Motor neuron (in vitro differentiated cells): ENCODE measurements around the gene L2HGDH. TPM values are rescaled to one million over a fixed set of nuclear protein-coding genes. Genes with fewer than 3 reads are reported as not detected.
A peak's percentile ranks its signal among the peaks of the same experiment; 100 is the strongest.
"Not testable (repeated sequence)": the region's sequence is repeated elsewhere in the genome, so short reads cannot be mapped to it uniquely, and the experiment has no call there.

Source experiments
- ATAC-seq, 8 experiments: fragments of 200-7000 bp; cut with Tn5 transposase; replicated peaks in 6 of 8; 2 replicates each; pipeline ENCODE4 v1.8.0; 2021; ENCODE audit warnings: mild to moderate bottlenecking in 8 of 8, moderate library complexity in 8 of 8
- H3K27ac ChIP-seq, 2 donors: fragments of 250-450 bp; sonication (Bioruptor Pico); 2 replicates each; pipeline ENCODE4 v1.9.0; 2021; ENCODE audit warnings: antibody characterized with exemption in 2 of 2, mild to moderate bottlenecking in 2 of 2, moderate library complexity in 1 of 2
- H3K4me1 ChIP-seq, 2 donors: fragments of 250-450 bp; sonication (Bioruptor Pico); replicated peaks in 1 of 2; 2 replicates each; pipeline ENCODE4 v1.6.1; 2021; ENCODE audit warnings: antibody characterized with exemption in 2 of 2, mild to moderate bottlenecking in 2 of 2, moderate library complexity in 1 of 2
- H3K4me3 ChIP-seq, 5 donors: fragments of 250-450 bp; sonication (Bioruptor Pico); 2 replicates each; pipeline ENCODE4 v1.9.0; 2021; ENCODE audit warnings: antibody characterized with exemption in 5 of 5, mild to moderate bottlenecking in 5 of 5, moderate library complexity in 4 of 5
- WGBS, 10 experiments: fragments of 450-650 bp; shearing (Covaris generic); methylation state at CpG; one replicate each; pipeline ENCODE4 v1.0.0; 2022; 5-methylcytosine and 5-hydroxymethylcytosine counted together
- in situ Hi-C, 9 experiments: fragments of 400-800 bp; cut with MboI; loops; one replicate each; pipeline ENCODE4 v1.15.0; 2021; ENCODE audit warnings: low sequenced_read_pairs in 9 of 9, low pct_unique_long_range_greater_than_20kb in 2 of 9; ENCODE audit not compliant: unreplicated experiment in 9 of 9
- total RNA-seq, 8 experiments: library from RNA; unstranded; fragments of 300-600 nt; gene quantifications; 2 replicates each; pipeline versions ENCODE4 v1.2.3 to v1.2.4, GENCODE V29; 2022

Gene L2HGDH
- 10 to 100 TPM in 5 of 8 experiments, 1 to 10 TPM in 3; 6.5 to 13.9 (median 10.9) TPM for total RNA-seq

DNA sequence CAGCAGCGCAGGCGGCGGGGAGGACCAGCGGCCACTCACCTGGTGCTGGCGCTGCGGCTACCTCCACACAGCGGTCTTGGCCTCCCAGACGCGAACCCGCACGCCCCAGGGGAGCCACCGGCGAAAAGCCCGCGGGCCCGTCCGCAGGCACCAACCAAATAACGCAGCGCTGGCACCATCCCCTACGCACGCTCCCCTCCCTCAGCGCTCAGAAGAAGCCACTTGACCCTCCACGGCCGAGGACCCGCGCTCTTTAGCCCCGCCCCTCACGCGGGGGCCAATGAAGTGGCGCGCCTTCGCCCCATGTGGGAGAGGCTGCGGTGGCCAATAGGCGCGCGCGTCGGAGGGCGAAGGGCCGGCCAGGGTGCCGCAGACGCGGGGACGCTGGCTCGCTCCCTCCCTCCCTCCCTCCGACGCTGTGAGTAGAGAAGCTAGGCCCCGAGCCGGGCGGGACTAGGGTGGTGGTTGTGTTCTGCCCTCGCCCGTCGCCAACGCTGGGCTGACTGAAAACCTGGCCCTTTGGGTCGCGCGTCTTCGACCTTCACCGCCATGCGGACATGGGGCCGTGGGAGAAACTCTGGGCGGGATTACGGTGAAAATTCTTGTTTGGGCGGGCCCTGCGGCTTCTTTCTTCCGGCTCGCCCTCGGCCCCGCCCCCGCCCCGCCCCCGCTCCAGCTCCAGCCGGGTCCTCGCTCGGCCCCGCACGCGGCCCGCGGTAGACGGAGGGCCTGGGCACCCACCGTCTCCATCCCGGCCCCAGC lies at the start of gene L2HGDH, which contains the start of gene DMAC2L:
L2HGDH (minus strand) TSS at position 258 of the 762 bp plus-strand sequence; CDS start at position 179, 79 bp downstream.
DMAC2L (plus strand) TSS at position 353 of the 762 bp plus-strand sequence. CDS start 9,164 bp downstream, outside the sequence.
- 0% methylated on average over 4 to 6 of the region's 83 CpGs; no CpG with 5 or more reads in 8 of the 10 experiments for WGBS, 10 experiments
- peak within 1 kb of the TSS; percentile 67 to 98 (median 73) for H3K4me3 ChIP-seq
- peak; percentile 92 to 95 (median 95) for ATAC-seq
- in situ Hi-C loops = loop anchor here in 2 of 9 experiments (25.0 kb wide), 1 partner anchor 225 kb away; the partner anchor contains the start of gene MAP4K5 (in 2 of the 2)
- H3K27ac ChIP-seq = peak within 1 kb of the TSS; percentile 86 to 90
- H3K4me1 ChIP-seq = peaks cover 0 to 10% of the 10 kb centered on the region in 2 donors

DNA sequence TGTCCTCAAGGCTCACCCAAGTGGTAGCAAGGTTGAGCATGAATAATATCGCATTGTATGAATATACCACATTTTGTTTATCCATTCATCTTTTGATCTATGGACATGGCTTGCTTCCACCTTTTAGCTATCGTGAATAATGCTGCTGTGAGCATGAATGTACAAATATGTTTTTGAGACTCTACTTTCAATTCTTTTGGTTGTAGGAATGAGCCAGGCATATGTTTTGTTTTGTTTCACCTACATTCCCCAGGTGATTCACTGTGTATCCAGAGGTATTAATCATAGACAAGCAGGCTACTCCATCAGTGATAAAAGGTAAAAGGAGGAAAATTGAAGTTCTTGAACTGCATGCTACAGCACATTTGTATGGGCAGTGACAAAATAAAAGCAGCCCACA lies 48.8 kb upstream of the L2HGDH start:
- no peak overlapping the region for H3K27ac ChIP-seq
- no peak overlapping the region for H3K4me3 ChIP-seq
- no peak for ATAC-seq
- 40 to 100% (median 83%) methylated on average over 1 to 2 of the region's 2 CpGs; no CpG with 5 or more reads in 5 of the 10 experiments for WGBS, 10 experiments
- no peaks in the 10 kb centered on the region for H3K4me1 ChIP-seq
- in situ Hi-C loops = no loop called here

DNA sequence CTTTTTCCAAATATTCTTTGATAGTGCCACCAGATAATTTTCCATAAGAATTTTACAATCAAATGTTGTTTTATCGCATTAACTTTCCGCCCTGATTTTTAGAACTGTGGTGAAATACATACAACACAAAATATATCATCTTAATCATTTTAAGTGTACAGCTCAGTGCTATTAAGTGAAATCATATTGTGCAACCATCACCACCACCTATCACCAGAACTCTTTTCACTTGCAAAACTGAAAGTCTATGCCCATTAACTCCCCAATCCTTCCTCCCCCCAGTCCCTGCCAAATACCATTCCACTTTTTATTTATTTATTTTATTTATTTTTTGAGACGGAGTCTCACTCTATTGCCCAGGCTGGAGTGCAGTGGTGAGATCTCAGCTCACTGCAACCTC lies 48.1 kb upstream of the L2HGDH start:
- H3K27ac ChIP-seq = no peak overlapping the region
- no peak overlapping the region for H3K4me3 ChIP-seq
- in situ Hi-C loops = no loop called here
- 87 to 100% (median 100%) methylated on average over 1 to 3 of the region's 3 CpGs; no CpG with 5 or more reads in 1 of the 10 experiments for WGBS, 10 experiments
- H3K4me1 ChIP-seq = no peaks in the 10 kb centered on the region
- no peak for ATAC-seq

DNA sequence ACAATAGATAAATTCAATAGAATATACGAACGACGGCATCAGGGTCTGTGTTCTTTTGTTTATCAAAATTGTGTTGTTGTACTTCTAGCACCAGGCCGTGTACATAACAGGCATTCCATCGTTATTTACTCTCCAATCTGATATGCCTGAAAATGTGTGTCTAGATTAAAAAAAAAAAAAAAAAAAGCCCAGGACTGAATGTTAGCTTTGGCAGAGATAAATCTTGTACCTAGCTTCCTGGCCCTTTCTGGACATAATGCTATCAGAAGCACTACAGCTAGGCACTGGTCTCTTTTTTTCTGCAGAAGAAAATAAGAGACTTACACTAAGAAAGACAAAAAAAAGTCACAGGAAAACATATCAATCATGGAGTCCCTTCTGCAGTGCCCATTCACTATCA lies 47.6 kb upstream of the L2HGDH start:
- H3K4me3 ChIP-seq = no peak overlapping the region
- in situ Hi-C loops = no loop called here
- no peaks in the 10 kb centered on the region for H3K4me1 ChIP-seq
- no peak for ATAC-seq
- H3K27ac ChIP-seq = no peak overlapping the region
- 78 to 100% (median 90%) methylated on average over 2 to 5 of the region's 5 CpGs; no CpG with 5 or more reads in 1 of the 10 experiments for WGBS, 10 experiments

DNA sequence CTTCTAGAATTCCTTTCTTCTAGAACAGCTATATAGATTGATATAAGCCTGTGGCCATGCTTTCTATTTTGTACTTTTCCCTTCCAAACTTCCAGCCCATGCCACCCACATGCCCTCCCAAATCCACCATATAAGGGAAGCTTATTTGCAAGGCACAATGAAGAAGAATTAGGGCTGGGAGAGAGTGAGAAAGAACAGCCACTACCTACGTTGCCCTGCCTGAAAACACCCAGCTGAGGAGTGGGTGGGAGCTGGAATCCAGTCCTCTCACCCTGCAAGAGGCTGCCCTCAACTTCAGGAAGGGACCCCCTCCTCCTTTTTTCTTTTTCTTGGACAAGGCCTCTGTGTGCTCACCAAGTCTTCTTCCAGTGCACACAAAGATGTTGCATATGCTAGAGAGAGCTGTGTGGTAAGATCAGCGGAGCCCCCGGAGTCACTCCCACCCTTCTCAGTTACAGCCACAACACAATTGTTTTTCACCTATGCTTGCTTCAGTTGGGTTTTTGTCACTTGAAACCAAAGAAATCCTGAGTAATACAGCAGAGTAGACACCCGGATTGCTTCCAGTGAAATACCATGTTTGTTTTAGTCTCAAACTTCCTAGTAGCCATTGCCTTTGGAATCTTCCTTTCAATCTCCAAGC lies 45.8 kb upstream of the L2HGDH start:
- Histone ChIP-seq H3K27ac (no peak overlapping the region), H3K4me3 (no peak overlapping the region), H3K4me1 (no peaks in the 10 kb centered on the region)
- 60 to 97% (median 83%) methylated on average over 1 to 4 of the region's 4 CpGs; no CpG with 5 or more reads in 3 of the 10 experiments for WGBS, 10 experiments
- in situ Hi-C loops = no loop called here
- ATAC-seq = no peak

DNA sequence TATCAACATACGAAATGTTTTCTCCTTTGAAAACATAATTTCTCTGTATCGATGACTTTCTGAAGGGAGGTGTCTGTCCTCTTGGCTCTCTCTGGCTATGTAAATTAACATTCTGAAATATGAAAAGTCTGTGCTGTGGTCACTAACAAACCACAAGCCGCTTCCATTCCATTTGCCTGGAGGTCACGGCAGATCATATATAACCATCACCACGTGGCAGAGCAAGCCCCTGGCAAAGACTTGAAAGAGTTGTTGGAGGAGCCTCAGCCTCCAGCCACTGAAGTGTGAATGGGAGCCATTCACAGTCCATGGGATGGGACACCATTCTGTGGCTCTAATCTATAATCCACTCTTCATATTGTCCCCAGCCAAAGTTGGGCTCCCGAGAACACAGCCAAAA lies 45.1 kb upstream of the L2HGDH start:
- no peak overlapping the region for H3K4me3 ChIP-seq
- H3K4me1 ChIP-seq = no peaks in the 10 kb centered on the region
- no peak for ATAC-seq
- WGBS, 10 experiments = 40 to 100% (median 68%) methylated on average over 1 to 5 of the region's 6 CpGs
- H3K27ac ChIP-seq = no peak overlapping the region
- in situ Hi-C loops = no loop called here

DNA sequence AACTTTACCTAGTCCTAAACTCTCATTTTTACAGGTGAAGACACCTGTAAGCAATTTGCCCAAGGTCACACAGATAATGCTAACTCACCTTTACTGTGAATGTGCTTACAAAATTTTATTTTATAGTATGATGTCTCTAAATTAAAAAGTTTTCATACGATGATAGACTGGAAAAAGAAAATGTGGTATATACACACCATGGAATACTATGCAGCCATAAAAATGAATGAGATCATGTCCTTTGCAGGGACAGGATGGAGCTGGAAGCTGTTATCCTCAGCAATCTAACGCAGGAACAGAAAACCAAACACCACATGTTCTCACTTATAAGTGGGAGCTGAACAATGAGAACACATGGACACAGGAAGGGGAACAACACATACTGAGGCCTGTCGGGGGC lies 44.3 kb upstream of the L2HGDH start:
- ATAC-seq, in situ Hi-C loops: not testable (repeated sequence)
- 66 to 100% (median 100%) methylated on average over 2 to 3 of the region's 3 CpGs; no CpG with 5 or more reads in 1 of the 10 experiments for WGBS, 10 experiments

DNA sequence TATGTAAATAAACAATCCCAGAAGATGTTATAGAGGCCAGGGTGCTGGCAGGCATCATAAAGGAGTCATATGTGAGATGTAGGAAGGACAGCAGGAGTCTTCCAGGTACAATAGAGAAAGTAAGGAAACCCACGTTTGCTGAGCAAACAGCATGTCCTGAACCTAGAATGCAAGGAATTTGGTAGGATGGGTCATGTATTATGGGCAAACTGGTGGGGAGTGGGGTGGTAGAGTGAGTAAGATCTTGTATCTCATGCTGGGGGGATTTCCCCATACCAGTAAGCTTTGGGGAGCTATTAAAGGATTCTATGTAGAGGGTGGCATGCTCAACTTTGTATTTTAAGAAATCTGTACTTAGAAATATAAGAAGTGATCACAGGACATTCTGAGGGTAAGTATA lies 43.7 kb upstream of the L2HGDH start:
- Histone ChIP-seq H3K27ac (no peak overlapping the region), H3K4me1 (no peaks in the 10 kb centered on the region), H3K4me3 (no peak overlapping the region)
- 29 to 100% (median 74%) methylated on average over 1 of the region's 1 CpG; no CpG with 5 or more reads in 2 of the 10 experiments for WGBS, 10 experiments
- in situ Hi-C loops = no loop called here
- no peak for ATAC-seq

More for the DNA sequence above, 44.3 kb upstream of the L2HGDH start:
- H3K4me3 ChIP-seq, H3K4me1 ChIP-seq, H3K27ac ChIP-seq: not testable (repeated sequence)

DNA sequence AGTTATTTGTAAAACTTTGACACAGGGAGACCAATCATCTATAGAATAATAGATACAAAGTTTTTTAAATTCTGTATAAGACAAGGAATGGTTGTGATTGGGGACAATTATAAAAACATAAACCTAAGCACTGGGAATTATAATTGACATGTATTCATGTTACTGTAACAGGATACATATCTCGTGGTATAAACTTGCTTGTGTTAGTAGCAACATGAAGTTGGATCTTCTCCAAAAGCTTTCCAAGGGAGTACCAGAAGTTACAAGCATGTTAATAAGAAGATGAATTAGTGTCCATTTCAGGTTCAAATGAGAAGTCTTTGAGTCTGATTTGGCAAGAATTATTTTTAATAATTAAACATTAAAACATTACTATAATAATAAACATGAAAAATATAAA lies 42.5 kb upstream of the L2HGDH start:
- 0 to 88% (median 0%) methylated on average over 1 of the region's 1 CpG; no CpG with 5 or more reads in 1 of the 10 experiments for WGBS, 10 experiments
- in situ Hi-C loops = no loop called here
- no peak for ATAC-seq

DNA sequence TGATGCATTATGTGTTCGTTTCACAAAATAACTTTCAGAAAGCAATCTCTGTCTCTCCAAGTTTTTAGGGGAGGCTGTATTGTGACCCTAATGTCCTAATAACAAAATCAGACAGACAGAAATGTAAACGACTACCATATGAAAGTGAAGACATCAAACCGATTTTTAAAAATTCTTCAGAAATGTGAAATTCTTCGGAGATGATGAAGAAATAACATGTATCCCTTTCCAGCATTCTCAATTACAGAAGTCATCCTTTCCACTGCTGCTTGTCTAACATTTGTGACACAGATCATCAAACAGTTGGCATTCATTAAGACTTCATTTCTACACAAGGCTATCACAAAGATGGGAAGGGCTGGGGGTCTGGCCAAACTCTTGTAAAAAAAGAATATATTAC lies 41.1 kb upstream of the L2HGDH start:
- ATAC-seq = no peak
- in situ Hi-C loops = no loop called here

More for the DNA sequence above, 42.5 kb upstream of the L2HGDH start:
- no peak overlapping the region for H3K27ac ChIP-seq
- no peaks in the 10 kb centered on the region for H3K4me1 ChIP-seq
- no peak overlapping the region for H3K4me3 ChIP-seq

DNA sequence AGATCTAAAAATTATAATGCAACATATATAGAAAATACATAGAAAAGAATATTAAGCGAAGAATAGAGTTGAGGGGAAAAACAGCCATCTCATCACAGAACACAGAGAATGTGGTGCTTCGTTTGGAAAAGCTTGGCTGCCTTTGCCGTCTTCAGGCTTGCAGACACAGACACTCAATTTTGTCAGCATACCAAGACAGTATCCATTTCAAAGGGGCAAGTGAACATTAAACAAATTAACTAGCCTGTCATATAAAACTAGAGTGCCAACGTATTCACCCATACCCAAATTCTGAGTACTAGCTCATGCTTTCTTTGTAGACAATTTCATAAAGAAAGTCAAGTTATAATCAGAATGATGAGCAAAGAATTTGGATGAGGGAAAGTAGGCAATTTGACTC lies 40.6 kb upstream of the L2HGDH start:
- no peaks in the 10 kb centered on the region for H3K4me1 ChIP-seq
- no peak overlapping the region for H3K4me3 ChIP-seq
- WGBS, 10 experiments = 22 to 93% (median 63%) methylated on average over 1 to 4 of the region's 4 CpGs
- H3K27ac ChIP-seq = no peak overlapping the region
- ATAC-seq = no peak
- in situ Hi-C loops = no loop called here

More for the DNA sequence above, 41.1 kb upstream of the L2HGDH start:
- H3K27ac ChIP-seq = no peak overlapping the region
- H3K4me3 ChIP-seq = no peak overlapping the region
- no peaks in the 10 kb centered on the region for H3K4me1 ChIP-seq
- WGBS, 10 experiments = 3 to 100% (median 54%) methylated on average over 1 to 4 of the region's 4 CpGs

DNA sequence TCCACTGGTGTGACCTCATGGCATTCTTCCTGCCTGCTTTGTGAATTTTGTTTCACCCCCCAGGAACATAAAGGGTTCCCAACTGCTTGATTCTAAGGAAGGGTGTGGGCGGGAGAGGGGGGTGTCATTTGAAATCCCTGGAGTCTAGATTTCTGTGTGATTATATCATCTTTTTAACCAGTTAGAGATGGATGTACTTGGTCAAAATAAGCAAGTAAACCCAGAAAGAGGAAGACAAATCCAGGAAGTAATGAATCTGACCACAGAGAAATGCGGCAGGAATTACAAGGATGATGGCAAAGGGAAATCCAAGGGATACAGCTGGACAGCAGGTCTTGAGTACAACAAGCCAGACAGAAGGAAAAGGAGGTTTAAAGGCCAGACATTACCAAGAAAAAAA lies 38.9 kb upstream of the L2HGDH start:
- no peak overlapping the region for H3K4me3 ChIP-seq
- no peak overlapping the region for H3K27ac ChIP-seq
- 13 to 100% (median 88%) methylated on average over 1 to 2 of the region's 2 CpGs; no CpG with 5 or more reads in 2 of the 10 experiments for whole genome bisulfite sequencing, 10 experiments
- no peaks in the 10 kb centered on the region for H3K4me1 ChIP-seq
- ATAC-seq = no peak
- in situ Hi-C loops = no loop called here

DNA sequence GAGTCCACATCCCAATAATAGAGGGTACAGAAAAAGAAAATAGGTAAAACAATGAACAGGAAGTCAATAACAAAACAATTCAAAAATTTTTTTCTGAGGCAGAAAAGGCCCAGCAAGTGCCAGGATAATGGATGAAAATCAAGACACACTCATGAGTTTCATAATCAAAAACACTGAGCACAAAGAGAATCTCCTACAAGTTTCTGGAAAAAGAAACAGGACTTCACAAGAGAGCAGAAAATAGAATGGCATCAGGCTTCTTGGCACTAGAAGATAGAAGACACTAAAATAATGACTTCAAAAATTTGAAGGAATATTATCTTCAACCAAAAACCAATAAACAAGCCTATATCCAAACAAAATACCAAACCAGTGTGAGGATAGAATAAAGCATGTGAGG lies 36.9 kb upstream of the L2HGDH start:
- Histone ChIP-seq H3K4me1 (no peaks in the 10 kb centered on the region), H3K4me3 (no peak overlapping the region), H3K27ac (no peak overlapping the region)
- ATAC-seq = no peak
- in situ Hi-C loops = loop anchor here in 1 of 9 experiments (25.0 kb wide), 1 partner anchor 188 kb away; the partner anchor contains the start of gene MAP4K5
